Measurements from ENCODE around the gene TMA7.

DNA sequence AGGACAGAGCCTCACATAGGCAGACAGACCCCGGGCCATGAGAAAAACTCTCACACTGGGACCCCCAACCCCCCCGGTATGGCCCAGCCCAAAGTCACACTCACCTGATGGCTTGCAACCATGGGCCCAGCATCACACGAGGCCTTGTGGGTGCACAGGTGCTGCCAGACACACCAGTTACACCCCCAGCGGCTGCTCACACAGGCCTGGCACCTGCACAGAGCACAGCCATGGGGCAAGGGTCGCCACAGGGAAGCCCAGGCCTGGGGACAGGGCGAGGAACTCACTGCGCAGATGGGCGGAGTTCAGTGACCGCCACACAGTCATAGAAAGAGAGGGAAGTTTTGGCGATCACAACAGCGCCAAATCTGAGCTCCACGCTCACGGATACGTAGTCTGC, 19.5 kb upstream of the TMA7 start:
- TF ChIP-seq DIDO1 (tag; IDR thresholded peaks at IDR 0.05; ENCODE audit: low read depth): no peak
- TF ChIP-seq DACH1 (IDR thresholded peaks at IDR 0.05; ENCODE audit: partially characterized antibody): no peak
- no peak for TF ChIP-seq SMARCB1 (IDR thresholded peaks at IDR 0.05; ENCODE audit: insufficient read length, low read depth)
- TF ChIP-seq IFI16 (CRISPR knock-in tag; IDR thresholded peaks at IDR 0.05): no peak
- TF ChIP-seq ZNF583 (CRISPR knock-in tag; IDR thresholded peaks at IDR 0.05): no peak
- TF ChIP-seq CTCF (IDR thresholded peaks at IDR 0.05 in 2 of 3, conservative IDR thresholded peaks at IDR 0.05 in 1 of 3; ENCODE audit: insufficient read depth in 2 of 3, low read depth in 1 of 3, low read length in 3 of 3): no peak
- no peak for TF ChIP-seq ZNF274 (IDR thresholded peaks at IDR 0.05; ENCODE audit: borderline replicate concordance, low read depth, low read length)
- no peak for TF ChIP-seq EZH2 (IDR thresholded peaks at IDR 0.05; ENCODE audit: borderline replicate concordance, low read depth, low read length)
- no peak for TF ChIP-seq HMG20B (CRISPR knock-in tag; IDR thresholded peaks at IDR 0.05)

Data from K562 (cell line).